Heart right ventricle (tissue), 16 donors: Measurements from ENCODE around the gene RND1. TPM values are rescaled to one million over a fixed set of nuclear protein-coding genes. Genes with fewer than 3 reads are reported as not detected.

ENCODE experiments used
- ATAC-seq, 8 donors: fragments of 200-7000 bp; cut with Tn5 transposase; one replicate each; pipeline ENCODE4 v1.9.1; 2020; ENCODE audit warnings: mild to moderate bottlenecking in 8 of 8, moderate library complexity in 8 of 8, moderate number of reproducible peaks in 1 of 8
- DNase-seq, 2 donors: peaks; one replicate each; pipeline ENCODE4 v3.0.0-alpha.2; 2020
- H3K27ac ChIP-seq, 10 donors: fragments of 200-600 bp; sonication (generic) in 2 of 10; one replicate each; pipeline versions ENCODE4 v1.5.0 to v1.8.0; 2020 to 2022; ENCODE audit warnings: mild to moderate bottlenecking in 3 of 10
- H3K27me3 ChIP-seq, 7 donors: fragments of 200-600 bp; one replicate each; pipeline ENCODE4 v1.8.0; 2021 to 2022; ENCODE audit warnings: mild to moderate bottlenecking in 2 of 7
- H3K36me3 ChIP-seq, 9 donors: fragments of 200-600 bp; sonication (generic) in 1 of 9; one replicate each; pipeline versions ENCODE4 v1.5.0 to v1.8.0; 2020 to 2022; ENCODE audit warnings: mild to moderate bottlenecking in 2 of 9
- H3K4me1 ChIP-seq, 9 donors: fragments of 200-600 bp; sonication (generic) in 1 of 9; one replicate each; pipeline versions ENCODE4 v1.5.0 to v1.8.0; 2020 to 2022; ENCODE audit warnings: mild to moderate bottlenecking in 4 of 9
- H3K4me3 ChIP-seq, 10 donors: fragments of 200-600 bp; sonication (generic) in 2 of 10; one replicate each; pipeline versions ENCODE4 v1.5.0 to v1.8.0; 2020 to 2022; ENCODE audit warnings: mild to moderate bottlenecking in 7 of 10, moderate library complexity in 2 of 10
- H3K9me3 ChIP-seq, 11 donors: fragments of 200-600 bp in 10 of 11; sonication (generic) in 2 of 11; one replicate each; pipeline versions ENCODE4 v1.5.0 to v1.8.0; 2013 to 2022; ENCODE audit warnings: mild to moderate bottlenecking in 2 of 11, control low read depth in 1 of 11, moderate library complexity in 1 of 11
- WGBS, 2 donors: extraction: QIAGEN DNeasy Blood & Tissue Kit; methylation state at CpG; one replicate each; pipeline ENCODE4 v1.1.7; 2013; ENCODE audit warnings: inconsistent platforms in 1 of 2; 5-methylcytosine and 5-hydroxymethylcytosine counted together
- intact Hi-C, 10 donors: fragments of 100-400 bp; cut with DNase I; formaldehyde crosslinking; loops; one replicate each; pipeline versions ENCODE4 v1.11.1 to v1.14.2; 2022
- polyA plus RNA-seq, 2 donors: library from polyadenylated mRNA; stranded (reverse); fragments of 200-250 nt; gene quantifications; one replicate each; pipeline ENCODE4 v1.2.3, GENCODE V29; 2013
- total RNA-seq, 10 donors: library from RNA; stranded (reverse); fragmentation: NEBNext Ultra II Directional in 3 of 10; extraction: Animal tissue kit (Norgen Biotek cat#: 25700) in 3 of 10; gene quantifications; one replicate each; pipeline versions ENCODE4 v1.2.1 to v1.2.4, GENCODE V29; 2021 to 2023
- TF ChIP-seq, protein P1 (sequence below), 9 donors: fragments of 200-600 bp; sonication (generic) in 2 of 9; IDR thresholded peaks; one replicate each; pipeline versions ENCODE4 v1.5.0 to v1.8.0; 2021 to 2022; ENCODE audit warnings: antibody characterized with exemption in 9 of 9, mild to moderate bottlenecking in 5 of 9, moderate library complexity in 1 of 9
- donor health status: Arrhythmogenic right ventricular cardiomyopathy.
- donor health status: ischemic (EF 13 %, LVEDD 7.1; RV severe dilation, severe dysfunction).
- donor health status: healthy with polysubstance abuse.
- donor health status: DM: no; HTN: yes; CAD: no.
- donor health status: DM: no; HTN: no; CAD: no.
- donor health status: ischemic (EF 25% LVEDD 6.9; RV normal size, moderate dysfunction).
- donor health status: ischemic (EF 25% LVEDD 5.7; RV mildly dilated, moderate dysfunction).
- donor health status: healthy.
- donor health status: DM: yes; HTN: yes; CAD: no.
- donor health status: Ischemic cardiomyopathy.
- donor health status: ischemic (EF 35%, LVEDD 5.7; RV mildly dilated, moderate dysfunction).
- donor health status: nonischemic (EF 11% LVEDD 7.7; RV severe dilation, severe dysfunction).
- donor health status: DM: yes; HTN: yes; CAD: no.
- donor health status: PGD.
- donor health status: ischemic (EF 29% LVEDD 5.4; RV normal size, mild dysfunction).
- donor health status: nonischemic (EF 23%, LVEDD 6.1; RV moderate dilation, normal function).

Gene RND1
- total and polyA plus RNA-seq, 12 donors = 0.21 to 3.3 (median 0.95) TPM

DNA sequence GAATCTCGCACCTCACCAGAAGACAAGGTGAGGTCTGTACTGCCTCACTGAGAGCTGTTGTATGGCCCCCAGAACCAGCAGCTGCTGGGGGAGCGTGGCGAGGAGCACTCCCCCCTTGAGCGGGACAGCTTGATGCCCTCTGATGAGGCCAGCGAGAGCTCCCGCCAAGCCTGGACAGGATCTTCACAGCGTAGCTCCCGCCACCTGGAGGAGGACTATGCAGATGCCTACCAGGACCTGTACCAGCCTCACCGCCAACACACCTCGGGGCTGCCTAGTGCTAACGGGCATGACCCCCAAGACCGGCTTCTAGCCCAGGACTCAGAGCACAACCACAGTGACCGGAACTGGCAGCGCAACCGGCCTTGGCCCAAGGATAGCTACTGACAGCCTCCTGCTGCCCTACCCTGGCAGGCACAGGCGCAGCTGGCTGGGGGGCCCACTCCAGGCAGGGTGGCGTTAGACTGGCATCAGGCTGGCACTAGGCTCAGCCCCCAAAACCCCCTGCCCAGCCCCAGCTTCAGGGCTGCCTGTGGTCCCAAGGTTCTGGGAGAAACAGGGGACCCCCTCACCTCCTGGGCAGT lies 38.1 kb downstream of the RND1 start:
- intact Hi-C loops = no loop called here
- H3K9me3 ChIP-seq = no peaks in the 10 kb centered on the region
- no peak overlapping the region for H3K4me3 ChIP-seq
- no peaks in the 10 kb centered on the region for H3K4me1 ChIP-seq
- peaks cover under 1 to 96% (median 42%) of the 10 kb centered on the region in 9 donors for H3K36me3 ChIP-seq
- no peak for DNase-seq
- 93 to 96% methylated on average over 17 of the region's 17 CpGs for WGBS, 2 donors
- TF ChIP-seq, protein P1, sequence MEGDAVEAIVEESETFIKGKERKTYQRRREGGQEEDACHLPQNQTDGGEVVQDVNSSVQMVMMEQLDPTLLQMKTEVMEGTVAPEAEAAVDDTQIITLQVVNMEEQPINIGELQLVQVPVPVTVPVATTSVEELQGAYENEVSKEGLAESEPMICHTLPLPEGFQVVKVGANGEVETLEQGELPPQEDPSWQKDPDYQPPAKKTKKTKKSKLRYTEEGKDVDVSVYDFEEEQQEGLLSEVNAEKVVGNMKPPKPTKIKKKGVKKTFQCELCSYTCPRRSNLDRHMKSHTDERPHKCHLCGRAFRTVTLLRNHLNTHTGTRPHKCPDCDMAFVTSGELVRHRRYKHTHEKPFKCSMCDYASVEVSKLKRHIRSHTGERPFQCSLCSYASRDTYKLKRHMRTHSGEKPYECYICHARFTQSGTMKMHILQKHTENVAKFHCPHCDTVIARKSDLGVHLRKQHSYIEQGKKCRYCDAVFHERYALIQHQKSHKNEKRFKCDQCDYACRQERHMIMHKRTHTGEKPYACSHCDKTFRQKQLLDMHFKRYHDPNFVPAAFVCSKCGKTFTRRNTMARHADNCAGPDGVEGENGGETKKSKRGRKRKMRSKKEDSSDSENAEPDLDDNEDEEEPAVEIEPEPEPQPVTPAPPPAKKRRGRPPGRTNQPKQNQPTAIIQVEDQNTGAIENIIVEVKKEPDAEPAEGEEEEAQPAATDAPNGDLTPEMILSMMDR (IDR thresholded peaks at IDR 0.05) = no peak
- ATAC-seq = no peak
- no peak overlapping the region for H3K27ac ChIP-seq
- no peaks in the 10 kb centered on the region for H3K27me3 ChIP-seq

DNA sequence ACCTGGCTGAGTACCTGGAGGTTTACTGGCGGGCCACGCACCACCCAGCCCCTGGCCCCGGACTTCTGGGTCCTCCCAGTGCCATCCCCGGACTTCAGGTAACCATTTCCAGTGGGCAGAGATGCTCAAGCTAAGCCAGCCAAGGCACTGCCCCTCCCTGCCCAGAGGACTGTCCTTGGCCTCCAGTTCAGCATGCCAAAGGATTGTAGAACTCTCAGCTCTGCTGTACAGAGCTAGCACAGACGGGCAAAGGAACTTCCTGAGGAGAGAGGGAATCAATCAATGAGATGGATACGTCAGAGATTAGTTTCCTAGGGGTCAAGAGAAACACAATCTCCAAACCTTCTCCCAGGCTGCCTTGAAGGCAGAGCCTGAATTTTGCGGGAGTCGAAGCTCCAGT lies 38.6 kb downstream of the RND1 start:
- ATAC-seq (no peak), DNase-seq (no peak)
- TF ChIP-seq, protein P1 (IDR thresholded peaks at IDR 0.05) = no peak
- WGBS, 2 donors = 85 to 90% methylated on average over 8 of the region's 8 CpGs
- H3K4me1 ChIP-seq = no peaks in the 10 kb centered on the region
- H3K4me3 ChIP-seq = no peak overlapping the region
- no peaks in the 10 kb centered on the region for H3K27me3 ChIP-seq
- H3K27ac ChIP-seq = no peak overlapping the region
- H3K36me3 ChIP-seq = peaks cover 0 to 90% (median 36%) of the 10 kb centered on the region in 9 donors
- intact Hi-C loops = no loop called here
- no peaks in the 10 kb centered on the region for H3K9me3 ChIP-seq

DNA sequence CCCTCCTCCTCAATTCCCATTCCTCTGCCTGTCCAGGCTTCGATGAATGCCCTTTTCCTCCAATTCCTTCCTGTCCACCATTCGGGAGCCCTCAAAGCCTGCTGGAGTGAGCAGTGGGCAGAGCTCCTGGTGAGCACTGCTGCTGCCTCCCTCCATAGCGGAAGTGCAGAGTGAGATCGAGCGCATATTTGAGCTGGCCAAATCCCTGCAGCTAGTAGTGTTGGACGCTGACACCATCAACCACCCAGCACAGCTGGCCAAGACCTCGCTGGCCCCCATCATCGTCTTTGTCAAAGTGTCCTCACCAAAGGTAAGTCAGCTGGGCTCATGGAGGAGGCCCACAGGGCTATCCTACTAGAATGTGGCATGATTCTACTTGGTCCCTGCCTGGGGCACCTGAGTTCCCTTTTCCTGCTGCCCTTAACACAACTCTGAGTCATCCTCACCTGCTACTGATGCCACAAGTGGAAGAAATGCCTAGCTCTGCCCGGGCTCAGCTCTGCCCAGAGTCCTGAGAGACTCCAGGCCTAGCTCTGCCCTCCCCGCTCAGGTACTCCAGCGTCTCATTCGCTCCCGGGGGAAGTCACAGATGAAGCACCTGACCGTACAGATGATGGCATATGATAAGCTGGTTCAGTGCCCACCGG lies 39.3 kb downstream of the RND1 start:
- intact Hi-C loops = no loop called here
- Histone ChIP-seq H3K9me3 (no peaks in the 10 kb centered on the region), H3K27me3 (no peaks in the 10 kb centered on the region), H3K27ac (no peak overlapping the region), H3K4me3 (no peak overlapping the region), H3K36me3 (peaks cover 0 to 83% (median 30%) of the 10 kb centered on the region in 9 donors), H3K4me1 (peaks cover 0 to 2% (median 0%) of the 10 kb centered on the region in 9 donors)
- TF ChIP-seq, protein P1 (IDR thresholded peaks at IDR 0.05) = no peak
- WGBS, 2 donors = 84% methylated on average over 15 of the region's 15 CpGs
- no peak for ATAC-seq
- no peak for DNase-seq

DNA sequence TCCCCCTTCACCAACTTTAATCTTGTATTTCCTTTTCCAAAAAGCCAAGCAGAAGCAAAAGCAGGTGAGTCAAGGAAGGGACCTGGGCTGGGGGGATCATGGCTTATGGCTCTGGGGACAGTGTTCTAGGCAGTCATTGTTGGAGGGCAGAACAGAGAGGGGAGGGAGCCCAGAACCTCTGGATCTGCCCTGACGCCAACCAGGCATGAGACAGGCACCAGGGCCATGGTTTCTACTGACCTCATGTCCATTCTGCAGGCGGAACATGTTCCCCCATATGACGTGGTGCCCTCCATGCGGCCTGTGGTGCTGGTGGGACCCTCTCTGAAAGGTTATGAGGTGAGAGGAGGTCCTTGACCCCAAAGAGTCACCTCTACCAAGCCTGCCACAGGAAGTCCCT lies 40.8 kb downstream of the RND1 start:
- Histone ChIP-seq H3K27ac (no peak overlapping the region), H3K4me3 (no peak overlapping the region), H3K4me1 (peaks cover 0 to 5% (median 0%) of the 10 kb centered on the region in 9 donors), H3K9me3 (no peaks in the 10 kb centered on the region), H3K27me3 (no peaks in the 10 kb centered on the region), H3K36me3 (peaks cover 0 to 69% (median 16%) of the 10 kb centered on the region in 9 donors)
- intact Hi-C loops = no loop called here
- ATAC-seq (no peak), DNase-seq (no peak)
- TF ChIP-seq, protein P1 (IDR thresholded peaks at IDR 0.05) = no peak
- 92 to 96% methylated on average over 4 of the region's 4 CpGs for WGBS, 2 donors
